ENCODE measurements around the gene CPEB4. TPM values are rescaled to one million over a fixed set of nuclear protein-coding genes. Genes with fewer than 3 reads are reported as not detected.

Gene CPEB4
- total and polyA plus RNA-seq, 9 of the 15 experiments (the other 6 are each of a cell fraction or from before 2014, with no cell fraction given): 7.4 to 21.3 (median 12.4) TPM

DNA sequence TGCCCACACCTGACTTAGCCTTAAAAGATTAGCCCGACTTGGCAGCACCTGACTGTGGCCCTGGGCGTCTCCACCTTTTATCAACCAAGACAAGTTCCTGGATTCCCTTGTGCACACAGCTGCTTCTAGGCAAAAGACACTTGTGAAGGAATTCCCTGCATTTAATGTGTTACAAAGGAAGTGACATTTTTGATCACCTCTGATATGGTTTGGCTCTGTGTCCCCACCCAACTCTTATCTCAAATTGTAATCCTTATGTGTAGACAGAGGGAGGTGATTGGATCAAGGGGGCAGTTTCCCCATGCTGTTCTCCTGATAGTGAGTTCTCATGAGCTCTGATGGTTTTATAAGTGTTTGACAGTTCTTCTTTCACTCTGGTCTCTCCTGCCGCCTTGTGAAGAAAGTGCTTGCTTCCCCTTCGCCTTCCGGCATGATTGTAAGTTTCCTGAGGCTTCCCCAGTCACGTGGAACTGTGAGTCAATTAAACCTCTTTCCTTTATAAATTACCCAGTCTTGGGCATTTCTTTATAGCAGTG, 2.6 kb upstream of the CPEB4 start (continued):
- TF ChIP-seq, protein P1, sequence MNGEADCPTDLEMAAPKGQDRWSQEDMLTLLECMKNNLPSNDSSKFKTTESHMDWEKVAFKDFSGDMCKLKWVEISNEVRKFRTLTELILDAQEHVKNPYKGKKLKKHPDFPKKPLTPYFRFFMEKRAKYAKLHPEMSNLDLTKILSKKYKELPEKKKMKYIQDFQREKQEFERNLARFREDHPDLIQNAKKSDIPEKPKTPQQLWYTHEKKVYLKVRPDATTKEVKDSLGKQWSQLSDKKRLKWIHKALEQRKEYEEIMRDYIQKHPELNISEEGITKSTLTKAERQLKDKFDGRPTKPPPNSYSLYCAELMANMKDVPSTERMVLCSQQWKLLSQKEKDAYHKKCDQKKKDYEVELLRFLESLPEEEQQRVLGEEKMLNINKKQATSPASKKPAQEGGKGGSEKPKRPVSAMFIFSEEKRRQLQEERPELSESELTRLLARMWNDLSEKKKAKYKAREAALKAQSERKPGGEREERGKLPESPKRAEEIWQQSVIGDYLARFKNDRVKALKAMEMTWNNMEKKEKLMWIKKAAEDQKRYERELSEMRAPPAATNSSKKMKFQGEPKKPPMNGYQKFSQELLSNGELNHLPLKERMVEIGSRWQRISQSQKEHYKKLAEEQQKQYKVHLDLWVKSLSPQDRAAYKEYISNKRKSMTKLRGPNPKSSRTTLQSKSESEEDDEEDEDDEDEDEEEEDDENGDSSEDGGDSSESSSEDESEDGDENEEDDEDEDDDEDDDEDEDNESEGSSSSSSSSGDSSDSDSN (IDR thresholded peaks at IDR 0.05; ENCODE audit: borderline replicate concordance in 1 of 2, low read depth in 2 of 2, low read length in 2 of 2): no peak
- no peak for TF ChIP-seq ZNF384 (IDR thresholded peaks at IDR 0.05; ENCODE audit: low read depth, low read length)
- no peak for TF ChIP-seq POLR2AphosphoS2 (IDR thresholded peaks at IDR 0.05; ENCODE audit: low read length)
- TF ChIP-seq ZZZ3 (IDR thresholded peaks at IDR 0.05): no peak
- TF ChIP-seq, protein P2, sequence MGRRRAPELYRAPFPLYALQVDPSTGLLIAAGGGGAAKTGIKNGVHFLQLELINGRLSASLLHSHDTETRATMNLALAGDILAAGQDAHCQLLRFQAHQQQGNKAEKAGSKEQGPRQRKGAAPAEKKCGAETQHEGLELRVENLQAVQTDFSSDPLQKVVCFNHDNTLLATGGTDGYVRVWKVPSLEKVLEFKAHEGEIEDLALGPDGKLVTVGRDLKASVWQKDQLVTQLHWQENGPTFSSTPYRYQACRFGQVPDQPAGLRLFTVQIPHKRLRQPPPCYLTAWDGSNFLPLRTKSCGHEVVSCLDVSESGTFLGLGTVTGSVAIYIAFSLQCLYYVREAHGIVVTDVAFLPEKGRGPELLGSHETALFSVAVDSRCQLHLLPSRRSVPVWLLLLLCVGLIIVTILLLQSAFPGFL (CRISPR knock-in tag; IDR thresholded peaks at IDR 0.05): no peak
- TF ChIP-seq ZNF311 (CRISPR knock-in tag; IDR thresholded peaks at IDR 0.05): no peak
- TF ChIP-seq NCOA6 (IDR thresholded peaks at IDR 0.05): no peak
- TF ChIP-seq, protein P3, sequence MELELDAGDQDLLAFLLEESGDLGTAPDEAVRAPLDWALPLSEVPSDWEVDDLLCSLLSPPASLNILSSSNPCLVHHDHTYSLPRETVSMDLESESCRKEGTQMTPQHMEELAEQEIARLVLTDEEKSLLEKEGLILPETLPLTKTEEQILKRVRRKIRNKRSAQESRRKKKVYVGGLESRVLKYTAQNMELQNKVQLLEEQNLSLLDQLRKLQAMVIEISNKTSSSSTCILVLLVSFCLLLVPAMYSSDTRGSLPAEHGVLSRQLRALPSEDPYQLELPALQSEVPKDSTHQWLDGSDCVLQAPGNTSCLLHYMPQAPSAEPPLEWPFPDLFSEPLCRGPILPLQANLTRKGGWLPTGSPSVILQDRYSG (tag; conservative IDR thresholded peaks at IDR 0.05; ENCODE audit: low read depth): no peak
- TF ChIP-seq MED1 (CRISPR knock-in tag; IDR thresholded peaks at IDR 0.05; ENCODE audit: borderline replicate concordance): no peak
- TF ChIP-seq, protein P4, sequence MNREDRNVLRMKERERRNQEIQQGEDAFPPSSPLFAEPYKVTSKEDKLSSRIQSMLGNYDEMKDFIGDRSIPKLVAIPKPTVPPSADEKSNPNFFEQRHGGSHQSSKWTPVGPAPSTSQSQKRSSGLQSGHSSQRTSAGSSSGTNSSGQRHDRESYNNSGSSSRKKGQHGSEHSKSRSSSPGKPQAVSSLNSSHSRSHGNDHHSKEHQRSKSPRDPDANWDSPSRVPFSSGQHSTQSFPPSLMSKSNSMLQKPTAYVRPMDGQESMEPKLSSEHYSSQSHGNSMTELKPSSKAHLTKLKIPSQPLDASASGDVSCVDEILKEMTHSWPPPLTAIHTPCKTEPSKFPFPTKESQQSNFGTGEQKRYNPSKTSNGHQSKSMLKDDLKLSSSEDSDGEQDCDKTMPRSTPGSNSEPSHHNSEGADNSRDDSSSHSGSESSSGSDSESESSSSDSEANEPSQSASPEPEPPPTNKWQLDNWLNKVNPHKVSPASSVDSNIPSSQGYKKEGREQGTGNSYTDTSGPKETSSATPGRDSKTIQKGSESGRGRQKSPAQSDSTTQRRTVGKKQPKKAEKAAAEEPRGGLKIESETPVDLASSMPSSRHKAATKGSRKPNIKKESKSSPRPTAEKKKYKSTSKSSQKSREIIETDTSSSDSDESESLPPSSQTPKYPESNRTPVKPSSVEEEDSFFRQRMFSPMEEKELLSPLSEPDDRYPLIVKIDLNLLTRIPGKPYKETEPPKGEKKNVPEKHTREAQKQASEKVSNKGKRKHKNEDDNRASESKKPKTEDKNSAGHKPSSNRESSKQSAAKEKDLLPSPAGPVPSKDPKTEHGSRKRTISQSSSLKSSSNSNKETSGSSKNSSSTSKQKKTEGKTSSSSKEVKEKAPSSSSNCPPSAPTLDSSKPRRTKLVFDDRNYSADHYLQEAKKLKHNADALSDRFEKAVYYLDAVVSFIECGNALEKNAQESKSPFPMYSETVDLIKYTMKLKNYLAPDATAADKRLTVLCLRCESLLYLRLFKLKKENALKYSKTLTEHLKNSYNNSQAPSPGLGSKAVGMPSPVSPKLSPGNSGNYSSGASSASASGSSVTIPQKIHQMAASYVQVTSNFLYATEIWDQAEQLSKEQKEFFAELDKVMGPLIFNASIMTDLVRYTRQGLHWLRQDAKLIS (CRISPR knock-in tag; IDR thresholded peaks at IDR 0.05): no peak
- TF ChIP-seq ETS2 (tag; IDR thresholded peaks at IDR 0.05; ENCODE audit: borderline replicate concordance, poor library complexity, severe bottlenecking): no peak
- no peak for TF ChIP-seq SP2 (IDR thresholded peaks at IDR 0.05; ENCODE audit: extremely low read depth, low read depth, low read length, poor library complexity, severe bottlenecking)
- TF ChIP-seq NELFE (IDR thresholded peaks at IDR 0.05; ENCODE audit: insufficient read depth, insufficient read length): no peak
- 0 out of 2 replicates have a peak, but pooled peaks have one; percentile 42 for TF ChIP-seq ESRRA (IDR thresholded peaks at IDR 0.05; ENCODE audit: borderline replicate concordance, low read depth)
- TF ChIP-seq KDM1A (IDR thresholded peaks at IDR 0.05): no peak
- no peak for TF ChIP-seq ZBED1 (IDR thresholded peaks at IDR 0.05)
- 0 out of 4 replicates have a peak, but pooled peaks of 1 of the 2 experiments have one; percentile 19 for TF ChIP-seq TEAD1 (CRISPR knock-in tag; IDR thresholded peaks at IDR 0.05)
- TF ChIP-seq ZBTB17 (CRISPR knock-in tag; IDR thresholded peaks at IDR 0.05): no peak
- TF ChIP-seq LCOR (CRISPR knock-in tag; IDR thresholded peaks at IDR 0.05): no peak
- TF ChIP-seq ZKSCAN8 (CRISPR knock-in tag; IDR thresholded peaks at IDR 0.05): no peak
- TF ChIP-seq ZNF75A (CRISPR knock-in tag; IDR thresholded peaks at IDR 0.05): no peak
- TF ChIP-seq ZNF146 (CRISPR knock-in tag; IDR thresholded peaks at IDR 0.05; ENCODE audit: unreplicated experiment): no peak
